CD8-positive, alpha-beta memory T cell (primary cell): ENCODE data around the gene RDH13. TPM values are rescaled to one million over a fixed set of nuclear protein-coding genes. Genes with fewer than 3 reads are reported as not detected.

Source experiments
- CTCF ChIA-PET: fragments of 350-600 bp; sonication (Branson Sonifier 250); formaldehyde crosslinking; loops from one replicate; lab custom pipeline; 2021; ENCODE audit warnings: antibody characterized with exemption; lab: Charles Lee
- POLR2A ChIA-PET: fragments of 350-600 bp; sonication (Branson Sonifier 250); formaldehyde crosslinking; loops from one replicate; lab custom pipeline; 2021; ENCODE audit warnings: antibody characterized with exemption; lab: Charles Lee
- DNase-seq, 5 donors: peaks; one replicate each; pipeline versions ENCODE4 v3.0.0 to v3.0.0-alpha.2; 2020 to 2022; ENCODE audit warnings: mixed read lengths in 1 of 5
- H3K27ac ChIP-seq: one replicate; pipeline ENCODE4 v1.7.0; 2013; ENCODE audit warnings: low read depth, mild to moderate bottlenecking, low read length, moderate library complexity
- H3K27me3 ChIP-seq: 2 replicates; pipeline ENCODE4 v1.7.0; 2013; ENCODE audit warnings: low read length, mild to moderate bottlenecking; ENCODE audit not compliant: insufficient read depth, poor library complexity, severe bottlenecking
- H3K36me3 ChIP-seq: 2 replicates; pipeline ENCODE4 v1.7.0; 2013; ENCODE audit warnings: mild to moderate bottlenecking, low read length, moderate library complexity; ENCODE audit not compliant: insufficient read depth
- H3K4me1 ChIP-seq: 2 replicates; pipeline ENCODE4 v1.7.0; 2013; ENCODE audit warnings: mild to moderate bottlenecking, low read length, moderate library complexity; ENCODE audit not compliant: insufficient read depth
- H3K4me3 ChIP-seq: 2 replicates; pipeline ENCODE4 v1.7.0; 2013; ENCODE audit warnings: mild to moderate bottlenecking, low read length
- H3K9me3 ChIP-seq: 2 replicates; pipeline ENCODE4 v1.7.0; 2013; ENCODE audit warnings: mild to moderate bottlenecking, low read length
- H3K27ac Mint-ChIP-seq, 8 donors: one replicate each; pipeline ENCODE4 v1.8.0; 2020 to 2021; ENCODE audit warnings: mixed read lengths in 8 of 8, mild to moderate bottlenecking in 6 of 8, inconsistent platforms in 3 of 8, moderate library complexity in 3 of 8
- H3K27me3 Mint-ChIP-seq, 2 donors: one replicate each; pipeline ENCODE4 v1.8.0; 2020 to 2021; ENCODE audit warnings: mixed read lengths in 2 of 2, mild to moderate bottlenecking in 1 of 2, moderate library complexity in 1 of 2
- H3K36me3 Mint-ChIP-seq, 3 donors: one replicate each; pipeline ENCODE4 v1.8.0; 2020 to 2021; ENCODE audit warnings: mixed read lengths in 3 of 3, inconsistent platforms in 1 of 3, mild to moderate bottlenecking in 1 of 3
- H3K4me1 Mint-ChIP-seq, 3 donors: one replicate each; pipeline ENCODE4 v1.8.0; 2020 to 2021; ENCODE audit warnings: mixed read lengths in 3 of 3, inconsistent platforms in 1 of 3, mild to moderate bottlenecking in 1 of 3
- H3K4me3 Mint-ChIP-seq, 7 donors: one replicate each; pipeline ENCODE4 v1.8.0; 2020 to 2021; ENCODE audit warnings: mixed read lengths in 7 of 7, mild to moderate bottlenecking in 6 of 7, moderate library complexity in 4 of 7, inconsistent platforms in 2 of 7
- H3K9me3 Mint-ChIP-seq, 5 donors: one replicate each; pipeline ENCODE4 v1.8.0; 2020 to 2022; ENCODE audit warnings: mixed read lengths in 5 of 5, mild to moderate bottlenecking in 3 of 5, moderate library complexity in 2 of 5, inconsistent platforms in 1 of 5
- polyA plus RNA-seq: library from polyadenylated mRNA; unstranded; fragments of 300-500 nt; fragmentation: Illumina TruSeq; gene quantifications from one replicate; pipeline ENCODE4 v1.2.3, GENCODE V29; 2021
- total RNA-seq, 2 experiments: library from RNA; stranded (reverse); gene quantifications; one replicate each; pipeline ENCODE4 v1.2.3, GENCODE V29; 2021

Gene RDH13
- total and polyA plus RNA-seq, 3 experiments from 2014 or later: 15.8 to 22.2 (median 21.4) TPM

- DNase-seq: no peak
- H3K27me3 ChIP-seq: peaks cover 23% of the 10 kb centered on the region
- Mint-ChIP-seq H3K9me3 (peaks cover 0 to 2% (median 0%) of the 10 kb centered on the region in 5 donors), H3K27ac (peak overlapping the region in 1 of 8 donors; percentile 74), H3K4me1 (peaks cover 16 to 34% (median 22%) of the 10 kb centered on the region in 3 donors), H3K36me3 (no peaks in the 10 kb centered on the region), H3K4me3 (peak overlapping the region in 4 of 7 donors; percentile 45 to 86 (median 73)), H3K27me3 (peaks cover 46 to 68% of the 10 kb centered on the region in 2 donors)
- H3K4me3 ChIP-seq: no peak overlapping the region
- CTCF ChIA-PET: no interaction called here
- H3K27ac ChIP-seq: no peak overlapping the region
- no peaks in the 10 kb centered on the region for H3K36me3 ChIP-seq
- no peaks in the 10 kb centered on the region for H3K9me3 ChIP-seq
- POLR2A ChIA-PET: interaction anchor here (0.7 to 0.8 kb wide), 2 partner anchors 36 to 1235 kb away, joined by 3 read pairs; partner anchors contain the start of gene ZSCAN5A
- H3K4me1 ChIP-seq: peaks cover 28% of the 10 kb centered on the region
Observed at GRCh38 chr19:55079400-55080038, 16.6 kb upstream of the RDH13 start.

GRCh38 chr19:55078996-55079395, 16.0 kb upstream of the RDH13 start:
- no peak overlapping the region for H3K27ac Mint-ChIP-seq
- H3K27ac ChIP-seq: no peak overlapping the region
- ChIA-PET POLR2A (no interaction called here), CTCF (no interaction called here)
- H3K27me3 ChIP-seq: peaks cover 23% of the 10 kb centered on the region
- no peaks in the 10 kb centered on the region for H3K36me3 ChIP-seq
- no peak for DNase-seq
- H3K27me3 Mint-ChIP-seq: peaks cover 45 to 67% of the 10 kb centered on the region in 2 donors
- peaks cover 16 to 34% (median 22%) of the 10 kb centered on the region in 3 donors for H3K4me1 Mint-ChIP-seq
- no peaks in the 10 kb centered on the region for H3K9me3 ChIP-seq
- H3K4me1 ChIP-seq: peaks cover 28% of the 10 kb centered on the region
- no peaks in the 10 kb centered on the region for H3K36me3 Mint-ChIP-seq
- H3K9me3 Mint-ChIP-seq: peaks cover 0 to 5% (median 0%) of the 10 kb centered on the region in 5 donors
- peak overlapping the region in 6 of 7 donors; percentile 15 to 71 (median 46) for H3K4me3 Mint-ChIP-seq
- no peak overlapping the region for H3K4me3 ChIP-seq

GRCh38 chr19:55077106-55077505, 14.2 kb upstream of the RDH13 start:
- ChIA-PET CTCF (no interaction called here), POLR2A (no interaction called here)
- Histone ChIP-seq H3K9me3 (no peaks in the 10 kb centered on the region), H3K27ac (no peak overlapping the region), H3K27me3 (peaks cover 9% of the 10 kb centered on the region), H3K36me3 (no peaks in the 10 kb centered on the region), H3K4me1 (peaks cover 23% of the 10 kb centered on the region), H3K4me3 (no peak overlapping the region)
- Mint-ChIP-seq H3K36me3 (no peaks in the 10 kb centered on the region), H3K4me1 (peaks cover 11 to 28% (median 17%) of the 10 kb centered on the region in 3 donors), H3K27me3 (peaks cover 47 to 65% of the 10 kb centered on the region in 2 donors), H3K27ac (no peak overlapping the region), H3K9me3 (peaks cover 0 to 16% (median 5%) of the 10 kb centered on the region in 5 donors), H3K4me3 (peak overlapping the region in 1 of 7 donors; percentile 32)
- no peak for DNase-seq

GRCh38 chr19:55076321-55076720, 13.4 kb upstream of the RDH13 start:
- ChIA-PET POLR2A (no interaction called here), CTCF (no interaction called here)
- peak overlapping the region in 1 of 7 donors; percentile 18 for H3K4me3 Mint-ChIP-seq
- peaks cover 5% of the 10 kb centered on the region for H3K27me3 ChIP-seq
- no peaks in the 10 kb centered on the region for H3K36me3 ChIP-seq
- peaks cover 17% of the 10 kb centered on the region for H3K4me1 ChIP-seq
- no peaks in the 10 kb centered on the region for H3K36me3 Mint-ChIP-seq
- H3K27me3 Mint-ChIP-seq: peaks cover 52 to 66% of the 10 kb centered on the region in 2 donors
- H3K4me1 Mint-ChIP-seq: peaks cover 11 to 20% (median 15%) of the 10 kb centered on the region in 3 donors
- peak in 1 of 5 donors; percentile 19 for DNase-seq
- H3K9me3 ChIP-seq: no peaks in the 10 kb centered on the region
- no peak overlapping the region for H3K4me3 ChIP-seq
- H3K27ac Mint-ChIP-seq: no peak overlapping the region
- H3K9me3 Mint-ChIP-seq: peaks cover 0 to 16% (median 5%) of the 10 kb centered on the region in 5 donors
- no peak overlapping the region for H3K27ac ChIP-seq

GRCh38 chr19:55075371-55075998, 12.5 kb upstream of the RDH13 start, which contains the start of gene EPS8L1:
EPS8L1 (plus strand) TSS chr19:55075869; CDS start chr19:55076445, 576 bp downstream.
- H3K4me1 ChIP-seq: peaks cover 9% of the 10 kb centered on the region
- H3K9me3 ChIP-seq: no peaks in the 10 kb centered on the region
- Mint-ChIP-seq H3K27me3 (peaks cover 54 to 67% of the 10 kb centered on the region in 2 donors), H3K4me3 (peak within 1 kb of the TSS in 1 of 7 donors; percentile 18), H3K27ac (no peak within 1 kb of the TSS), H3K9me3 (peaks cover 0 to 17% (median 5%) of the 10 kb centered on the region in 5 donors), H3K4me1 (peaks cover 6 to 12% (median 10%) of the 10 kb centered on the region in 3 donors), H3K36me3 (no peaks in the 10 kb centered on the region)
- H3K27ac ChIP-seq: no peak within 1 kb of the TSS
- ChIA-PET POLR2A (no interaction called here), CTCF (no interaction called here)
- H3K36me3 ChIP-seq: no peaks in the 10 kb centered on the region
- H3K27me3 ChIP-seq: peaks cover 6% of the 10 kb centered on the region
- no peak within 1 kb of the TSS for H3K4me3 ChIP-seq
- peak in 1 of 5 donors; percentile 37 for DNase-seq

- DNase-seq: no peak
- ChIA-PET CTCF (interaction anchor here (1.5 kb wide), 1 partner anchor 16 kb away, joined by 3 read pairs; no protein-coding TSS in a partner anchor), POLR2A (no interaction called here)
- Histone ChIP-seq H3K27me3 (peaks cover 23% of the 10 kb centered on the region), H3K4me1 (peaks cover 9% of the 10 kb centered on the region), H3K9me3 (no peaks in the 10 kb centered on the region), H3K4me3 (no peak overlapping the region), H3K36me3 (no peaks in the 10 kb centered on the region), H3K27ac (no peak overlapping the region)
- H3K9me3 Mint-ChIP-seq: peaks cover 0 to 20% (median 5%) of the 10 kb centered on the region in 5 donors
- peaks cover 8 to 9% (median 8%) of the 10 kb centered on the region in 3 donors for H3K4me1 Mint-ChIP-seq
- no peaks in the 10 kb centered on the region for H3K36me3 Mint-ChIP-seq
- peak overlapping the region in 1 of 8 donors; percentile 57 for H3K27ac Mint-ChIP-seq
- no peak overlapping the region for H3K4me3 Mint-ChIP-seq
- peaks cover 70 to 75% of the 10 kb centered on the region in 2 donors for H3K27me3 Mint-ChIP-seq
Observed at GRCh38 chr19:55071913-55072312, 9.0 kb upstream of the RDH13 start.

- H3K27me3 Mint-ChIP-seq: peaks cover 69 to 76% of the 10 kb centered on the region in 2 donors
- H3K27me3 ChIP-seq: peaks cover 23% of the 10 kb centered on the region
- POLR2A ChIA-PET: no interaction called here
Observed at GRCh38 chr19:55071129-55071502, 8.2 kb upstream of the RDH13 start.

More at GRCh38 chr19:55071129-55071502, 8.2 kb upstream of the RDH13 start:
- H3K4me3 Mint-ChIP-seq: no peak overlapping the region
- H3K4me3 ChIP-seq: no peak overlapping the region
- DNase-seq: no peak
- peaks cover 8 to 9% (median 8%) of the 10 kb centered on the region in 3 donors for H3K4me1 Mint-ChIP-seq
- no peak overlapping the region for H3K27ac ChIP-seq
- CTCF ChIA-PET: interaction anchor here (1.5 kb wide), 1 partner anchor 17 kb away, joined by 3 read pairs; no protein-coding TSS in a partner anchor
- peaks cover 9% of the 10 kb centered on the region for H3K4me1 ChIP-seq
- H3K27ac Mint-ChIP-seq: no peak overlapping the region
- no peaks in the 10 kb centered on the region for H3K36me3 Mint-ChIP-seq
- H3K9me3 Mint-ChIP-seq: peaks cover 0 to 20% (median 5%) of the 10 kb centered on the region in 5 donors
- no peaks in the 10 kb centered on the region for H3K9me3 ChIP-seq
- H3K36me3 ChIP-seq: no peaks in the 10 kb centered on the region
